KBM-7 (cell line): Measurements from ENCODE around the gene PXDC1.

ENCODE experiments used
- DNase-seq: peaks from one replicate; pipeline ENCODE4 v3.0.0-alpha.2; 2015
- in situ Hi-C: fragments of 300-500 bp; cut with MboI; formaldehyde crosslinking; loops from 2 replicates; pipeline ENCODE4 v1.14.3; 2020; ENCODE audit warnings: low sequenced_read_pairs, low pct_unique_long_range_greater_than_20kb, mixed read lengths

Gene PXDC1

DNA sequence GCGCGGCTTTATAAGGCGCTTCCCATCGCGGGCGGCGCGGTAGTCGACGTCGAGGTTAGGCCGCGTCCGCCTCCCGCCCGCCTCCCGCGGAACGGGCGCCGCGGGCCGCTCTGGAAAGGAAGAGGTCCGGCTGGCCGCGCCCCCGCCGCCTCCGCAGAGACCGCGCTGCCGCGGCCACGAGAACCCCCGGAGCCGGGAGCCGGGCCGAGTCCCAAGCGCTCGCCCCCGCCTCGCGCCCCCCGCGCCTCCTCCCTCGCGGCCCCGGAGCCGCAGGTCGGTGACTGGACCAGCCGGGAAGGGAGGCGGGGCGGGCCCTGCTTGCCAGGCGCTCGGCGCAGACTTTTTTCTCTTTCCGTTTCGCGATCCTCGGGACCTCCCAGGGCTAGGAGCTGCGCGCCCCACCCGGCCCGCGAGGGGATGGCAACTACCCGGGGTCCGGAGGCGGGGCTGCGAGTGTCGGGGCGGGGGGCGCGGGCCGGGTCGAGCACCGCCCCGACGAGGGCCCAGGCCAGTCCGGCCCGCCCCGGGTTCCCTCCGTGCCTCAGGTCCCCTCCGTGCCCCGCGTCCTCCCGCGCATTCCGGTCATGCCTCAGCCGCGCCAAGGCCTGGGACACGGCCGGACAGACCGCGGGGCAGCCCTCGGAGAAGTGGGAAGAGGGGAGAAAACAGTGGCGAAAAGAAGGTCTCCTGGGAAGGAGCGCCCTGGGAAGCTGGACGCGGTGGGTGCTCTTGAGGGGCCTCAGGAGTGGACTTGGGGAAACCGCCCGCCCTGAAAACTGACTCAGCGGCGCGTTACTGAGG, 417 bp upstream of the PXDC1 start:
- in situ Hi-C loops: no loop called here
- peak; percentile 57 for DNase-seq

DNA sequence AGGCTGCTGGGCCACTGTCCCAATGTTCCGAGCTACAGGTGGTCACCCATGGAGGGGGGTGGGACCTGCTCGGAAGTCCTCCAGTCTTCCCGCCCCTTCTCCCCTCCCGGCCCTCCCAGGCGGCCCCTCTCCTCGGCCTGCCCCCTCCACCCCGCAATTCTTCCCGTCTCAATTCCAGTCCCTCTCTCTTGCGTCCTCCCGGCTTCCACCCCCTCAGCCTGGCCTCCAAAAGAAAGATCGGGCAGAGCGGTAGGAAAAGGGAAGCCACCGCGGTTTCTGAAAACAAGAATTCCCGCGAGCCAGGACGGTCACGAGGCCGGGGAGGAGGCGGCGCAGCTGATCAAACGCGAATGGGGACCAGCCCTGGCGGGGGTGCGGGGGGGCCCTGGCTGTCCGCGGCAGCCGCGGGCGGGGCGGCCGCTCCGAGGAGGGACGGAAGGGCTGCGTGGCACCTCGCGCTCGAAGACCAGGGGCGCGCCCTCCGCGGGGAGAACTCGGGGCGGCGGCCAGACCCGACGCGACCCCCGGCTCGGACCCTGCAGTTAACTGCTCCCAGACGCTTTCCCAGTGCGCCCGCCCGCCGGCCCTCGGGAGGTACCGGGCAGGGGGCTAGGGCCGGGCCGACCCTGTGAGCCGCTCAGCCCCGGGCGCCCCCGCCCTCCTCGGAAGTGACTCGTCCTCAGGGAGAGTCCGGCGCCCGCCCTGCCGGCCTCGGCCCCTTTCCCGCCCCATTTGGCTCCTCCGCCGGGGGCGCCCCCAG, 1.0 kb downstream of the PXDC1 start:
- in situ Hi-C loops: no loop called here
- peak; percentile 20 for DNase-seq

DNA sequence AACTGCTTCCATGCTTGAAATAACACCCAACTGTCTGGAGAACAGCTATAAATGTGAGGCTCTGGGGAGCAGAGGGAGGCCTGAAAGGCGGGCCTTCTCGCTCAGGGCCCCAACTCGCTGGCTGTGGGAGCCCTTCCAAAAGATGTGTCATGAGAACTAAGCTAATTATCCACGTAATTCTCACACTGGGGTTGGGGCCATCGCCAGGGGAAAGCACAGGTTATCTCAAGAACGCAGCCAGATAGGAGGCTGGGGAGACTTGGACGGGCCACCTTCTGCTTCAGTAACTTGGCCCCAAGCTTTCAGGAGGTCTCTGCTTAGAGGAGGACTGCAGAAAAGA, 1.6 kb downstream of the PXDC1 start:
- in situ Hi-C loops: loop anchor here (25.0 kb wide), 1 partner anchor 237 kb away; no protein-coding TSS in a partner anchor

DNA sequence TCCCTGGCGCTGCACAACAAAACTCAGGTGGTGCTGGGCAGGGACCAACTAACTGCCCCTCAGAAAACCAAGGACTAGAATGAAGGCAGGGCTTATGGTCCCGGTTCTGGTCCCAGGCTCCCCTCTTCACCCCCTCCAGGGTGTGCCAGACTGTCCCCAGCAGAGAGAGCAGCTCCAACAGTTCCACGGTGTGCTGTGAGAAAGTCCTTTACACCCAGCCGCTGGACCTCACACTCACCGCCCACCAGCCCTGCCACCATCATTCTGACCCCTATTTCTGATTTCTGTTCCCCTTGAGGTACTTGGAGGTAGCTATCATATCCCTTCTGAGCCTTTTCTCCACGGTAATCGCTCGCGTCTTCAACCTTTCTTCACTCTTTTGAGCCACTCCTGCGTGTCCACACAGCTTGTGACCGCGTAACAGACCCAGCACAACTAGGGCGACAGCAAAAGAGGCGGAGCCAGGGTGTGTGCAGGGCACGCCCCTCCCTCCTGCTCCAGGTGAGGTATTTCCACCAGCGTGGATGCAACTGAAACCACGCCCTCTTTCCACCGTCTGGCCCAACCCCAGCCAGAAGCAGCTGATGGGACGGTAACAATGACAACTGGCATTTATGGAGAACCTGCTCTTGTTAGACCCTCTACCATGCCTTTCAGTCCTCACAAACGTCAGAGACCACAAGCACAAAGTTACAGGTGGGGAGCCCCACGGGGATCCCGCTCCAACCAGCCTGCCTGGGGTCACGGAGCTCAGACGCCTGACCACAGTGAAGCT, 2.3 kb downstream of the PXDC1 start:
- DNase-seq: no peak
- in situ Hi-C loops: loop anchor here (25.0 kb wide), 1 partner anchor 238 kb away; no protein-coding TSS in a partner anchor

More for the DNA sequence above, 1.6 kb downstream of the PXDC1 start:
- DNase-seq: no peak

DNA sequence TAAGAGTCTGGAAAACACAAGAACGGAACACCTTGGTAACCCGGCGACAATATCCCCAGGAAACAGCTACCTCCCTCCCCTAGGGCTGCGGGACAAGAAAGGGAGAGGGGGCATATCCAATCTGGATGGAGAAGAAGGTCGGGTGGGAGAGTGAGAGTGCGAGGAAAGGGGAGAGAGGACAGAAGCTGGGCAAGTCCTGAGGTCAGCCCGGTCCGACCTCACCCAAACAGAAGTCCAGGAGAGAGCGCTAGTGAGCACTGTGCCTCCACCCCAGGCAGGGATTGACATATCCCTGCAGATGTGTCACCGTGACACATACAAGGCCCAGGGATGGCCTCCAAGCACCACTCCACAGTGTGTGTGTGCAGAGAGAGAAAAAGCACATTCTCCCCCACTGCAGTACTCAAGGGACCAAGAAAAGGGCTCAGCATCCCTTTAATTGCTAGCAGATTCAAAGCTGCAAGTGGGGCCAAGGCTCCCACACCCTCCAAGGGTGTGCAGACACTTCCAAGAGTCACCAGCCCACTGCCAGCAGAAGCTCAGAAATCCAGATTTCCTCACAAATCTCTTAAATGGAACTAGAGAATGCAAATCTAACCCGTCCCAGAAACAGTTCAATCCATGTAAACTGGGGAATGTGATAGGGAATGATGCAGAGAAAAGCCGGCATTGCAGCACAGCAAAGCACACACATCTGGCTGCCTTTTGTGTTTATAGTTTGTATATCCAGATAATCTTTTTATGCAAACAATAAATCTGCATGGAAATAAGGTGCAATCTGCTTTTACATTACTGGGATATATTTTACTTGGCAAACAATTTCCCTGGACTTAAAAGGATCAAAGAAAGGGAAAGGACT, 3.1 kb downstream of the PXDC1 start:
- DNase-seq: peak; percentile 54
- in situ Hi-C loops: loop anchor here (25.0 kb wide), 1 partner anchor 239 kb away; no protein-coding TSS in a partner anchor

DNA sequence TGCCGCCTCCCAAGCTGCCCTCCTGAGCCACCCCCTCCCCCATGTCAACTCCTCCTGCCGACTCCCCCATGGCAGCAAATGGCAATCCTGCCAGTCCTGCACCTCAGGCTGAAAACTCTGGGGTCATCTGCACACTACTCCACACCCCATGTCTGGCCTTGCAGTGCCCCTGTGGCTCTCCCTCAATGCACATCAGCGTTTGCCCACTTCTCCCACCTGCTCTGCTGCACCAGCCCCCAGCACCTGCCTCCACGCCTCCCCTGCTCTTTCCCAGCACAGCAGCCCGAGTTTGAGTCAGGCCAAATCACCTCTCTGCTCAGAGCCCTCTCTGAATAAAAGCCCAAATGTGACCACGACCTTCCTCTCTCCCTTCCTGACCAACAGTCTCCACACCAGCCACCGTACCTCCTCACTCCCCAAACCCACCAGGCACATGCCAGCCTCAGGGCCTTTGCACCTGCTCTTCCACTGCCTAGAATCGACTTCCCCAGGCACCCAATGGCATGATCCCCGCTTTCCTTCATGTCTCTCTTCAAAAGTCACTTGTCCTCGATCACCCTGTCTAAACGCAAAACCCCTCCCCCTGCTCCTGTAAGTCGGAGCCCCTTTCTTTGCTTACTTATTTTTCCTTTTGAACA, 4.3 kb downstream of the PXDC1 start:
- DNase-seq: no peak
- in situ Hi-C loops: loop anchor here (25.0 kb wide), 1 partner anchor 240 kb away; no protein-coding TSS in a partner anchor

DNA sequence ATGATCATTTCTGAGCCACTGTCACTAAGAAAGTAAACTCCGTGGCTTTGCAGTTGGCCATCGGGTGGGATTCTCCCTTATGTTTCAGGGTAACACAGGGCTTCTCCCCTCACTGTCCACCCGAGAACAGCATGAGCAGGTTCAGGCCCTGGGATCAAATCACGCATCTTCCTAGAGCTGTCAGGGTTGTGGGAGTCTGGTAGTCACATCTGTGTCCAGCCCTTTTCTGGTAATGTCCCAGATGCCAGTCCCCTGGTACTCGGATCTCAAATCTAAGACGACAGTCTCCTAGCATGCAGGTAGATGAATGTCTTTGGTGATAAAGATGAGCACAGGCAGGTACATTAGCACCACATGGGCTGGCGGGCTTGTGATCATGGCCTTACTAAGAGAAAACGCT, 4.8 kb downstream of the PXDC1 start:
- no peak for DNase-seq
- in situ Hi-C loops: loop anchor here (25.0 kb wide), 1 partner anchor 241 kb away; no protein-coding TSS in a partner anchor

DNA sequence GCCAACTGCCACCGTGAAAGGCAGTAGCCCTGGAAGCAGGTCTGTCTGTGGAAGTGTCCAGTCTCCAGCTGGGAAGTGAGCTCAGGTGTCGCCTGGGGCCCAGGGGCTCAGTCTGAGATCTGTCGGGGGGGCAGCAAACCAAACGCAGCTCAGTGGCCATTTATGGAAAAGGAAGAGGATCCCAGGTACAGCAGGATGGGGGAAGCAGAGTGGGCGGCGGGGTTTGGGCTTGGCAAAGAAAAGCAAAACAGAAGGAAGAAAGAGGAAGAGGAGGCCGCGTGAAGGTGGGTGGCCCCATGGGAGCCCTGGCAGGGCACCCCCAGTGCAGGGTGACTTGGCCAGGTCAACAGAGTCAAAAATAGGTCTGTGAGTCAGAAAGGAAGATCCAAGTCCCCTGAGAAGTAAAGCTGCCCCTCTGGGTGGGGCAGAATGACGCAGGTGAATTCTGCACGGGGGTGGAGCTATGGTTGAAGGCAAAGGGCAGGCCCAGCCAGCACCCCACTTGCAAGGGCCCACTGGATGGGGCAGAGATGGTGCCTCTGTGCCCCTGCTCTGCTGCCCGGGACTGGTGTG, 5.3 kb downstream of the PXDC1 start:
- DNase-seq: no peak
- in situ Hi-C loops: loop anchor here (25.0 kb wide), 1 partner anchor 241 kb away; no protein-coding TSS in a partner anchor

DNA sequence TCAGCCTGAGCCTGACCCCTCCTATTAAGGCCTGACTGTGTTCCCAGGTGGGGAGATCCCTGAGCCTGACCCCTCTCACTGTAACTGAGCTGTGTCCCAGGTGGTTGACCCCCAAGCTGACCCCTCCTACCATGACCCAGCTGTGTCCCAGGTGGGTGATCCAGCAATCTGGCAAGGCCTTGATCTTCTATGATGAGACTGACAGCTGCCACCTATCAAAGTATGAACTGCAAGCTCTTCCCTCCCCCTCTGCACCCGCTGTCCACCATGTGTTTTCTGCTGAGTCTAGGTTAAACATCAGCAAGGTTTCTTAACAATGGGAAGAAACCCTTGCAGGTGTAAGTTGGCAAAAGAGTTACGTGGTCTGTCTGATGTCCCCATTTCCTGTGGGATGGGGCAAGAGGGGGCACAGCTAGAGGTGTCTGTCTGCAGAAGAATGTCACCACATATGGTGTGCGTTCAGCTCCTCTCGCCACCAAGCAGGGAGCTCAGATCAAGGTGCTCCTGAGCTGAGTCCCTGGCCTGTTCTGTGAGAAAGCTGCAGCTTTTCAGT, 5.9 kb downstream of the PXDC1 start:
- no peak for DNase-seq
- in situ Hi-C loops: loop anchor here (25.0 kb wide), 1 partner anchor 242 kb away; no protein-coding TSS in a partner anchor

DNA sequence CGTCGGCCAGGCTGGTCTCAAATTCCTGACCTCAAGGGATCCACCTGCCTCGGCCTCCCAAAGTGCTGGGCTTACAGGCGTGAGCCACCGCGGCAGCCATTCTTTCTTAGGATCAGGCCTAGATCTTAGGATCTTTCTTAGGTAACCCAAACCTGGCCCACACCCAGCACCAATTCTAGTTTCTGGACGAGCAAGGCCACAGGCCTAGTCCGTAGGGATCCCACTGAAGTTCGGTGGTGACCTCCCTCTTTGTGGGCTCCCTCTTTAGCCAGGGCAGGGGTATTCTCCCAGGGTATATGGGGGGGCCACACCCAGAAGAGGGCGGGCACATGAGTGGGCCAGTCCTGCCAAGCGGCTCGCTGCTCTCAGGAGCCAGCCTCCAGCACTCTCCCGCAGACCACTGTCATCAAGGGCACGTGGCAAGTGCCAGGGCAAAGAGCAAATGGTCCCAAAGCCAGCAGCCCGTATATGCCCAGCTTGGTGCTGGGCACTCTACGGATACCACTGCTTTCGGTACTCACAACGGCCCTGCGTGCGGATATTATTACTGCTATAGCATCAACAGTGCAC, 6.5 kb downstream of the PXDC1 start:
- in situ Hi-C loops: loop anchor here (25.0 kb wide), 1 partner anchor 242 kb away; no protein-coding TSS in a partner anchor
- DNase-seq: no peak

DNA sequence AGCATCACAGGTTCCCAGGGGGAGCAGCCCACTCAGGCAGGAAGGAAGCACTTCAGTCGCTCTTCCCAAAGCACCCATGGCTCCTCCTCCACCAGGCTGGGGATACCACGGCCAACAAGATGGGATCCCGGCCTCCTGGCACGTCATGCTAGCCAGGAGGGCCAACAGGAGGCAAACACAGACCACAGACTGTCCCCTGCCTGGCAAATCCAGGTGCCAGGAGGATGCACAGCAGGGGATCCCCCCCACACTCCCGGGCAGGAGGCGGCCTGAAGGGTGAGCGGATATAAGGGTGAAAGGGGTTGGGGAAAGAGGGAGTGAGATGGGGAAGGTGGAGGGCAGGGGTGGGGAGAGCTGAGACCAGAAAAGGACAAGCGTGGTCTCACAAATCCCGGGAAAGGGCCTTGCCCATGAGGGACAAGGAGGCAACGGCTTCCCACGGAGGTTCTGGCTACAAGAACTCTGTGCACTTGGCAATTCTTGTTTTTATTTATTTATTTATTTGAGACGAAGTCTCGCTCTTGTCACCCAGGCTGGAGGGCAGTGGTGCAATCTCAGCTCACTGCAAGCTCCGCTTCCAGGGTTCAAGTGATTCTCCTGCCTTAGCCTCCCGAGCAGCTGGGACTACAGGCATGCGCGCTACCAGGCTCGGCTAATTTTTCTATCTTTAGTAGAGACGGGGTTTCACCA, 7.2 kb downstream of the PXDC1 start:
- in situ Hi-C loops: loop anchor here (25.0 kb wide), 1 partner anchor 243 kb away; no protein-coding TSS in a partner anchor
- DNase-seq: no peak

DNA sequence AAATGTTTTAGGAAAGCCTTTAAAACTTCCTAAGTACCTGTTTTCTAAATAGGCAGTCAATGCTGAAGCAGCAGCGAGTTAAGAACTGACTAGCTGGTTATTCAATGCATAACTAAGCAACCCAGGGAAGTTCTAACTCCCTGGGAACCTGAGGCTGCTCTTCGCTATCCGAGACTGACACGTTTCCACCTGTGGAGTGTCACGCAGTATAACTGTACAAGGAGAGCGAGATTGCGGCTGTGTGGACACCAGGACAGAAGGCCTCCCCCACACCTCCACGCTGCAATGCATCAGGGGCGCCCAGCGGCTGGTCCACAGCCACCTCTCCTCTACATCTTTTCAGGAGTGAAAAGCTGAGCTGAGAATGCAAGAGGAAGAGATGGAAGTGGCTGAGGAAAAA, 8.0 kb downstream of the PXDC1 start:
- DNase-seq: no peak
- in situ Hi-C loops: loop anchor here (25.0 kb wide), 1 partner anchor 244 kb away; no protein-coding TSS in a partner anchor

DNA sequence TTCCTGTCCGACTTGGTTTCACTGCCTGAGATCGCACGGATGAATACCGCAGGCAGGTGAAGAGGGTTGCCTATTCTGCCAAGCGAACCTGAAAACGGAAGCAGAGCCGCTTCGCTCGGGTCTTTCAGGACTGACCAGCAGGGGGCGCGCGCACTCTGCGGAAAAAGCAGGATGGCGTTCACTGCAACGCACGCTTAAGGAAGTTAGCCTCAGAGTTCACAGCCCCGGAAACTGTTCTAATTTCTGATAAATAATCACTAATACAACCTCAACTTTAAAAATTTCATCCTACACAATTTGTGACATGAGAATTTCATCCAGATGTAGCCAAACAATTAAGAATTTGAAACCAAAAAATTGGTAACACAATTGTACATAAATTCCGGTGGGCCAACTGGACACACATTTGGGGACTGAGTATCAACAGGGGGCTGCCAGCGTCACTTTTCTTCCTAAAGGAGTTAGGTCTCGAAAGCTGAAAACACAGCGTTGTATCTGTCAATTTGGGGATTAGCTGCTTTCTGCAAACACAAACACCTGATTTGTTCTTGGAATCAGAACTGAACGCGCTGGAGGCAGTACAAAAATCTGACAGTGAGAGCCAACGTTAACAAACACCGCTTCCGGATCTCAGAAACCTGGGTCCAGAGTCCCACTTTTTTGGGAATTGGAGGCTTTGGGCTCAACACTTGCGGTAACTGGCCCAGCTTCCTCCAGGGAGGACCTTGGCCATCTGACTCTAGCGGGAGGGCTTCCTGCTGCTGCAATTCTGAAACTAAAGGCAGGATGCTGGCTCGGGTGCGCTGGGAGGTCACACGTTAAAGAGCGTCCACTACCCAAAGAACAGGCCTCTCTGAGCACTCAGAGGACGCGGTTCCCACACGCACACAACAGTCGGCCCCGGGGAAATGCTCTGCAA, 8.8 kb downstream of the PXDC1 start:
- in situ Hi-C loops: loop anchor here (25.0 kb wide), 1 partner anchor 245 kb away; no protein-coding TSS in a partner anchor
- peak; percentile 83 for DNase-seq

DNA sequence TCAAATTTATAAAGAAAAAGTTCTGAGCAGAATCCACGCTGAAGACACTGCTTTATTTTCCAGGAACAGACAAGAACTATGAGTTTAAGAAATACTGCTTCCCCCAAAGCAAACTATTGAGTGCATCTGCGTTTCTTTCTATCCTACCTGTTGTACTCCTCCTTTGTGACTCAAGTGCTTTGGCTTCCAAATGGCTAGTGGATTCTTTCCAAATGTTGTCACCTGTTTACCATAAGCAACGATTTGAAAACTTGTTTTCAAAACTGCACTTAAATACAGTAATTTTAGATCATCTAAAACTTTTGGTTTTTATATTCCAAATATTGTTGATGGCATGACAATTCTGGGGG, 9.5 kb downstream of the PXDC1 start:
- in situ Hi-C loops: loop anchor here (25.0 kb wide), 1 partner anchor 245 kb away; no protein-coding TSS in a partner anchor
- DNase-seq: no peak

DNA sequence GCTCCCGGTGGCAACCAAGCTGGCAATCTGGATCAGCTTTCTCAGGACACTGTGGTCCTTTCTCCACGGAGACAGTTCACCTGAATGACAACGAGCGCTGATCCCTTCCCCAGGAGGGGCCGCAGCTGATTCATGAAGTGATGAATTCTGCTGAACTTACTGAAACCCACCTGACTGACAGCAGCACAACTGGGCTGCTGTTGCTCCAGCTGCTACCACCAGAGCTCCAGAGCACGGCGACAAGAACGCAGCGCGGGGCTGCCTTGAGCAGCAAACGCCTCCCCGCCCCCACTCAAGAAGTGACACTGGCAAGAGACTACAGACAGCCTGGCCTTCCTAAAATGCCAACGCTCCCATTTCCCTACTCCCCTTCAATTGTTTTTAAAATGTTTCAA, 10.0 kb downstream of the PXDC1 start:
- no peak for DNase-seq
- in situ Hi-C loops: loop anchor here (25.0 kb wide), 1 partner anchor 246 kb away; no protein-coding TSS in a partner anchor
